ENCODE data around the gene KRT81.
A peak's percentile ranks its signal among the peaks of the same experiment; 100 is the strongest.

KRT81 gene

GRCh38 chr12:52248541-52249461 is 42.5 kb downstream of the KRT81 start:
- 88% methylated on average over 18 of the region's 18 CpGs for WGBS

GRCh38 chr12:52247622-52248540 is 43.5 kb downstream of the KRT81 start:
- Histone ChIP-seq H3K4ac (ENCODE audit: low read depth in 1 of 2, low read length in 2 of 2) (no peak overlapping the region), H2BK120ac (ENCODE audit: low read depth, low read length) (no peak overlapping the region)
- WGBS = 85% methylated on average over 10 of the region's 10 CpGs

More at GRCh38 chr12:52248541-52249461, 42.5 kb downstream of the KRT81 start:
- Histone ChIP-seq H4K91ac (ENCODE audit: low read length) (no peak overlapping the region), H2AK5ac (ENCODE audit: low read length, severe bottlenecking) (peak overlapping the region; percentile 28), H3K9ac (ENCODE audit: low read length) (no peak overlapping the region), H2BK15ac (ENCODE audit: low read depth, poor library complexity, severe bottlenecking) (peak overlapping the region; percentile 1), H3K14ac (ENCODE audit: low read length in 2 of 2) (no peak overlapping the region), H3K4me1 (ENCODE audit: control insufficient read depth, insufficient read depth, low read depth, low read length) (peaks cover 63% of the 10 kb centered on the region), H3K27me3 (ENCODE audit: control insufficient read depth in 1 of 2, insufficient read depth in 1 of 2, low read length in 2 of 2) (peaks cover 0 to 43% of the 10 kb centered on the region in 2 experiments), H2BK120ac (ENCODE audit: low read depth, low read length) (no peak overlapping the region), H3K23ac (ENCODE audit: low read length in 2 of 2) (no peak overlapping the region), H3K36me3 (ENCODE audit: control insufficient read depth in 1 of 2, insufficient read depth in 2 of 2, low read depth in 1 of 2, low read length in 2 of 2) (no peaks in the 10 kb centered on the region), H3K4me2 (ENCODE audit: low read length, poor library complexity, severe bottlenecking) (no peak overlapping the region), H3K4me3 (ENCODE audit: insufficient read depth in 1 of 2, low read depth in 1 of 2, low read length in 2 of 2) (no peak overlapping the region), H3K4ac (ENCODE audit: low read depth in 1 of 2, low read length in 2 of 2) (no peak overlapping the region), H2AFZ (ENCODE audit: low read depth, low read length) (no peak overlapping the region), H4K8ac (ENCODE audit: low read length) (no peak overlapping the region), H2BK5ac (ENCODE audit: low read depth, low read length, poor library complexity, severe bottlenecking) (no peak overlapping the region), H3K18ac (ENCODE audit: low read depth in 1 of 2, low read length in 2 of 2) (no peak overlapping the region), H2BK12ac (ENCODE audit: low read length in 2 of 2) (no peak overlapping the region), H3K9me3 (ENCODE audit: control insufficient read depth, low read length) (no peaks in the 10 kb centered on the region), H3K79me1 (replicated peaks; ENCODE audit: low read length, poor library complexity, severe bottlenecking) (no peaks in the 10 kb centered on the region), H3K27ac (ENCODE audit: low read length, poor library complexity, severe bottlenecking) (no peak overlapping the region)
- no peak for DNase-seq

GRCh38 chr12:52246720-52247621 is 44.4 kb downstream of the KRT81 start:
- Histone ChIP-seq H4K91ac (ENCODE audit: low read length) (no peak overlapping the region), H3K23ac (ENCODE audit: low read length in 2 of 2) (no peak overlapping the region), H2AFZ (ENCODE audit: low read depth, low read length) (no peak overlapping the region), H2AK5ac (ENCODE audit: low read length, severe bottlenecking) (peak overlapping the region; percentile 65), H2BK5ac (ENCODE audit: low read depth, low read length, poor library complexity, severe bottlenecking) (no peak overlapping the region), H3K27me3 (ENCODE audit: control insufficient read depth in 1 of 2, insufficient read depth in 1 of 2, low read length in 2 of 2) (peaks cover 0 to 34% of the 10 kb centered on the region in 2 experiments), H3K4me3 (ENCODE audit: insufficient read depth in 1 of 2, low read depth in 1 of 2, low read length in 2 of 2) (no peak overlapping the region), H3K14ac (ENCODE audit: low read length in 2 of 2) (no peak overlapping the region), H2BK15ac (ENCODE audit: low read depth, poor library complexity, severe bottlenecking) (no peak overlapping the region), H3K27ac (ENCODE audit: low read length, poor library complexity, severe bottlenecking) (peak overlapping the region; percentile 9), H3K79me1 (replicated peaks; ENCODE audit: low read length, poor library complexity, severe bottlenecking) (no peaks in the 10 kb centered on the region), H3K9ac (ENCODE audit: low read length) (no peak overlapping the region), H3K9me3 (ENCODE audit: control insufficient read depth, low read length) (no peaks in the 10 kb centered on the region), H3K36me3 (ENCODE audit: control insufficient read depth in 1 of 2, insufficient read depth in 2 of 2, low read depth in 1 of 2, low read length in 2 of 2) (no peaks in the 10 kb centered on the region), H4K8ac (ENCODE audit: low read length) (no peak overlapping the region), H3K18ac (ENCODE audit: low read depth in 1 of 2, low read length in 2 of 2) (no peak overlapping the region), H2BK120ac (ENCODE audit: low read depth, low read length) (no peak overlapping the region), H3K4me1 (ENCODE audit: control insufficient read depth, insufficient read depth, low read depth, low read length) (peaks cover 61% of the 10 kb centered on the region), H3K4me2 (ENCODE audit: low read length, poor library complexity, severe bottlenecking) (no peak overlapping the region), H2BK12ac (ENCODE audit: low read length in 2 of 2) (no peak overlapping the region), H3K4ac (ENCODE audit: low read depth in 1 of 2, low read length in 2 of 2) (no peak overlapping the region)
- DNase-seq = no peak
- WGBS = 59% methylated on average over 8 of the region's 10 CpGs

More at GRCh38 chr12:52247622-52248540, 43.5 kb downstream of the KRT81 start:
- Histone ChIP-seq H3K4me2 (ENCODE audit: low read length, poor library complexity, severe bottlenecking) (no peak overlapping the region), H3K9me3 (ENCODE audit: control insufficient read depth, low read length) (no peaks in the 10 kb centered on the region), H2BK5ac (ENCODE audit: low read depth, low read length, poor library complexity, severe bottlenecking) (no peak overlapping the region), H3K18ac (ENCODE audit: low read depth in 1 of 2, low read length in 2 of 2) (no peak overlapping the region), H2AFZ (ENCODE audit: low read depth, low read length) (no peak overlapping the region), H3K4me3 (ENCODE audit: insufficient read depth in 1 of 2, low read depth in 1 of 2, low read length in 2 of 2) (no peak overlapping the region), H3K4me1 (ENCODE audit: control insufficient read depth, insufficient read depth, low read depth, low read length) (peaks cover 65% of the 10 kb centered on the region), H3K23ac (ENCODE audit: low read length in 2 of 2) (no peak overlapping the region), H3K14ac (ENCODE audit: low read length in 2 of 2) (no peak overlapping the region), H3K27ac (ENCODE audit: low read length, poor library complexity, severe bottlenecking) (no peak overlapping the region), H2BK15ac (ENCODE audit: low read depth, poor library complexity, severe bottlenecking) (no peak overlapping the region), H2AK5ac (ENCODE audit: low read length, severe bottlenecking) (peak overlapping the region; percentile 58), H3K79me1 (replicated peaks; ENCODE audit: low read length, poor library complexity, severe bottlenecking) (no peaks in the 10 kb centered on the region), H3K36me3 (ENCODE audit: control insufficient read depth in 1 of 2, insufficient read depth in 2 of 2, low read depth in 1 of 2, low read length in 2 of 2) (no peaks in the 10 kb centered on the region), H4K8ac (ENCODE audit: low read length) (no peak overlapping the region), H3K27me3 (ENCODE audit: control insufficient read depth in 1 of 2, insufficient read depth in 1 of 2, low read length in 2 of 2) (peaks cover 0 to 37% of the 10 kb centered on the region in 2 experiments), H3K9ac (ENCODE audit: low read length) (no peak overlapping the region), H2BK12ac (ENCODE audit: low read length in 2 of 2) (no peak overlapping the region), H4K91ac (ENCODE audit: low read length) (no peak overlapping the region)
- DNase-seq = no peak
